ENCODE results near the gene ZSCAN22.
"Not testable (repeated sequence)": the region's sequence is repeated elsewhere in the genome, so short reads cannot be mapped to it uniquely, and the experiment has no call there.

The ZSCAN22 gene

GRCh38 chr19:58366585-58367430 lies 40.0 kb downstream of the ZSCAN22 start:
- Histone ChIP-seq H3K36me3 (ENCODE audit: control insufficient read depth, insufficient read depth, low read length) (no peaks in the 10 kb centered on the region; the same call in 1 of the 2 replicates), H3K4me3 (replicated peaks; ENCODE audit: low read depth, low read length) (no peak overlapping the region), H3K27me3 (replicated peaks; ENCODE audit: control insufficient read depth, insufficient read depth, low read length) (no peaks in the 10 kb centered on the region)
- no peak for DNase-seq (ENCODE audit: extremely low read depth, insufficient read length)
- TF ChIP-seq CTCF (IDR thresholded peaks at IDR 0.05; ENCODE audit: insufficient read depth, low read length, poor library complexity, severe bottlenecking): no peak

GRCh38 chr19:58367698-58368454 lies 41.1 kb downstream of the ZSCAN22 start:
- H3K36me3 ChIP-seq (ENCODE audit: control insufficient read depth, insufficient read depth, low read length): no peaks in the 10 kb centered on the region; the same call in 1 of the 2 replicates
- no peaks in the 10 kb centered on the region for H3K27me3 ChIP-seq (replicated peaks; ENCODE audit: control insufficient read depth, insufficient read depth, low read length)
- TF ChIP-seq CTCF (IDR thresholded peaks at IDR 0.05; ENCODE audit: insufficient read depth, low read length, poor library complexity, severe bottlenecking): no peak
- no peak overlapping the region for H3K4me3 ChIP-seq (replicated peaks; ENCODE audit: low read depth, low read length)
- no peak for DNase-seq (ENCODE audit: extremely low read depth, insufficient read length)

GRCh38 chr19:58368561-58369360 lies 42.0 kb downstream of the ZSCAN22 start:
- H3K4me3 ChIP-seq (replicated peaks; ENCODE audit: low read depth, low read length): no peak overlapping the region
- TF ChIP-seq CTCF (IDR thresholded peaks at IDR 0.05; ENCODE audit: insufficient read depth, low read length, poor library complexity, severe bottlenecking): no peak
- no peaks in the 10 kb centered on the region; the same call in 1 of the 2 replicates for H3K36me3 ChIP-seq (ENCODE audit: control insufficient read depth, insufficient read depth, low read length)
- DNase-seq (ENCODE audit: extremely low read depth, insufficient read length): no peak
- H3K27me3 ChIP-seq (replicated peaks; ENCODE audit: control insufficient read depth, insufficient read depth, low read length): no peaks in the 10 kb centered on the region

- no peaks in the 10 kb centered on the region; the same call in 1 of the 2 replicates for H3K36me3 ChIP-seq (ENCODE audit: control insufficient read depth, insufficient read depth, low read length)
- H3K4me3 ChIP-seq (replicated peaks; ENCODE audit: low read depth, low read length): no peak overlapping the region
- no peak for TF ChIP-seq CTCF (IDR thresholded peaks at IDR 0.05; ENCODE audit: insufficient read depth, low read length, poor library complexity, severe bottlenecking)
- no peak for DNase-seq (ENCODE audit: extremely low read depth, insufficient read length)
- no peaks in the 10 kb centered on the region for H3K27me3 ChIP-seq (replicated peaks; ENCODE audit: control insufficient read depth, insufficient read depth, low read length)
Measured at GRCh38 chr19:58372311-58373133, 45.7 kb downstream of the ZSCAN22 start.

- Histone ChIP-seq H3K27me3 (replicated peaks; ENCODE audit: control insufficient read depth, insufficient read depth, low read length) (no peaks in the 10 kb centered on the region), H3K36me3 (ENCODE audit: control insufficient read depth, insufficient read depth, low read length) (no peaks in the 10 kb centered on the region), H3K4me3 (replicated peaks; ENCODE audit: low read depth, low read length) (no peak overlapping the region)
- DNase-seq (ENCODE audit: extremely low read depth, insufficient read length): no peak
- no peak for TF ChIP-seq CTCF (IDR thresholded peaks at IDR 0.05; ENCODE audit: insufficient read depth, low read length, poor library complexity, severe bottlenecking)
Measured at GRCh38 chr19:58374200-58374599, 47.4 kb downstream of the ZSCAN22 start.

GRCh38 chr19:58376724-58377123 lies 49.9 kb downstream of the ZSCAN22 start:
- H3K4me3 ChIP-seq (replicated peaks; ENCODE audit: low read depth, low read length); H3K27me3 ChIP-seq (replicated peaks; ENCODE audit: control insufficient read depth, insufficient read depth, low read length); DNase-seq (ENCODE audit: extremely low read depth, insufficient read length); H3K36me3 ChIP-seq (ENCODE audit: control insufficient read depth, insufficient read depth, low read length): not testable (repeated sequence)

Measured in GM06990 (cell line).